Peyer's patch (tissue), 4 donors: ENCODE results near the gene RBP5.

Experiments
- CTCF ChIP-seq, 6 experiments: fragments of 450-650 bp in 4 of 6; fragments of 200-600 bp in 2 of 6; sonication (generic) in 1 of 6; IDR thresholded peaks; one replicate each; pipeline ENCODE4 v1.5.1; 2017 to 2019; ENCODE audit warnings: antibody characterized with exemption in 6 of 6, mild to moderate bottlenecking in 3 of 6, moderate library complexity in 1 of 6
- POLR2A ChIP-seq, 2 donors: fragments of 450-650 bp; IDR thresholded peaks; one replicate each; pipeline ENCODE4 v1.5.1; 2017; ENCODE audit warnings: antibody characterized with exemption in 2 of 2, mild to moderate bottlenecking in 2 of 2, moderate library complexity in 2 of 2

DNA sequence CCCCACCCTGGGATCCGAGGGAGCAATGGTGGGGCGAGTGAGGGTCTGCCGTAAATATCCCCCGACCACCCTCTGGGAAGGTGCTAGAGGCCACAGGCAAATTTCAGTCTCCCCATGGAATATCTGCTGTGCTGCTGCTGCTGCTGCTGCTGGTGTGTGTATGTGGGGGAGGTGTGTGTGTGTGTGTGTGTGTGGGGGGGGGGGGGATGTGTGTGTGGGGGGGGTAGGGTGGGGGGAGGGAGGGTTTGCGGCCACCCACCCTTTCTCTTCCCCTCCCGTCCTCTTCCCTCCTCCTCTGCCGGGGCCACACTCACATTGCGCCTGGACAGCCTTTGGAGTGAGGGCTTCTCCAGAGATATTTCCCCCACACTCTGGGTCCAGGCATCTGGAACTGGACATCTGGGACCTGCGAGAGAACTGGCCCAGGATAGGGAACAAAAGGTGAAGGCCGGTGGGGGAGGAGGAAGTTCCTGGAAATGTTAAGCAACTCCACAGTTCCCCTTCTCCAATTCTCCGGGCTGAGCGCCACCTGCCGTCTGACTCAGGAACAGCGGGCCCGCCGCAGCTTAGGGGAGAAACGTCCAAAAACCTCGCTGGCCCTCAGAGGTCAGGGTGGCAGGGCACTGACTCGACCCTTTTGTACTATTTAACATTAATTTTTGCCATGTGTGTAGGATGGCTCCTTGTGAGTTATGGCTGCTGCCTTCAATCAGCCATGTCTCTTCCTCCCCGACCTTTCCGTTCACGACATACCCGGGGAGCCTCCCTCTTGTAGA is 19.7 kb downstream of the RBP5 start, which contains the start of gene C1RL:
- TF ChIP-seq CTCF (IDR thresholded peaks at IDR 0.05) (peak; percentile 96 to 99 (median 98)), POLR2A (IDR thresholded peaks at IDR 0.05) (peak in 1 of 2 donors; percentile 38)
